IPS-20b (cell line): Measurements from ENCODE around the gene CEACAM16.
"Not testable (repeated sequence)": the region's sequence is repeated elsewhere in the genome, so short reads cannot be mapped to it uniquely, and the experiment has no call there.

ENCODE experiments used
- H3K27ac ChIP-seq: one replicate; pipeline ENCODE4 v1.5.1; 2013; ENCODE audit warnings: low read length
- H3K27me3 ChIP-seq: 2 replicates; pipeline ENCODE4 v1.6.1; 2013; ENCODE audit warnings: mild to moderate bottlenecking, low read length, inconsistent platforms; ENCODE audit not compliant: insufficient read depth
- H3K36me3 ChIP-seq: 2 replicates; pipeline ENCODE4 v1.6.1; 2013; ENCODE audit warnings: low read depth, mild to moderate bottlenecking, inconsistent platforms, low read length, moderate library complexity; ENCODE audit not compliant: insufficient read depth
- H3K4me1 ChIP-seq: 2 replicates; pipeline ENCODE4 v1.6.1; 2013; ENCODE audit warnings: mild to moderate bottlenecking, control low read depth, inconsistent platforms, low read length, moderate library complexity; ENCODE audit not compliant: insufficient read depth
- H3K4me3 ChIP-seq: 2 replicates; pipeline ENCODE4 v1.5.1; 2013; ENCODE audit warnings: mild to moderate bottlenecking, low read length, inconsistent platforms
- H3K9ac ChIP-seq: 2 replicates; pipeline ENCODE4 v1.6.1; 2013; ENCODE audit warnings: low read depth, mild to moderate bottlenecking, inconsistent platforms, low read length, moderate library complexity
- H3K9me3 ChIP-seq: 2 replicates; pipeline ENCODE4 v1.6.1; 2013; ENCODE audit warnings: mild to moderate bottlenecking, low read depth, low read length, inconsistent platforms; ENCODE audit not compliant: insufficient read depth

The CEACAM16 gene

DNA sequence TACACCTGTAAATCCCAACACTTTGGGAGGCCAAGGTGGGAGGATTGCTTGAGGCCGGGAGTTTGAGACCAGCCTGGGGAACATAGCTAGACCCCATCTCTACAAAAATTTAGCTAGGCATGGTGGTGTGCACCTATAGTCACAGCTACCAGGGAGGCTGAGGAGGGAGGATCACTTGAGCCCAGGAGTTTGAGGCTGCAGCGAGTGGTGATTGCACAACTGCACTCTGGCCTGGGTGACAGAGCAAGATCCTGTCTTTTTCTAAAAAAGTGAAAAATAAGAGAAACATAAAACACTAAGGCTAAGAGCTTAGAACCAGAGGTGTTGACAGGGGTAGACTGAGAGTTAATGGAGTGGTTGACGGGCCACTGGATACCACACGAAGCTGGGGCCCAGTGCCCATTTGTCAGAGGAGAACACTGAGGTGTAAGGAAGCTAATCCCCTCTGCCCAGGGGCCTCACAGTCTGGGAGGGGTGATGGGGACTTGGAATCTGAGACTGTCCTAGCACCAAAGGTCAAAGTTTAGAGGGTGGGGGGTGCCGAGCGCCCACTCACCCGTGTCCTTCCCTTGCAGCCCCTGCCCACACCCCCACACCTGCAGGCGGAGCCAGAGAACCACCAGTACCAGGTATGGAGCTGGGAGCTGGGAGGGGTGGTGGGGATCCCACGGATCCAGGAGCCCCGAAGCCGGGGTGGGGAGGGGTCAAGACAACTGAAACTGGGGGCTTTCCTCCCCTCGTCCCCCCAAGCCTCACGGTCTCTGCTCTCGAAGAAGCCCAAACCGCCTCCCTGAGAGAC is 16.8 kb upstream of the CEACAM16 start:
- no peak overlapping the region for H3K27ac ChIP-seq
- no peaks in the 10 kb centered on the region for H3K4me1 ChIP-seq
- no peaks in the 10 kb centered on the region for H3K9me3 ChIP-seq
- no peaks in the 10 kb centered on the region for H3K36me3 ChIP-seq
- H3K27me3 ChIP-seq: no peaks in the 10 kb centered on the region
- H3K9ac ChIP-seq: no peak overlapping the region
- no peak overlapping the region for H3K4me3 ChIP-seq

DNA sequence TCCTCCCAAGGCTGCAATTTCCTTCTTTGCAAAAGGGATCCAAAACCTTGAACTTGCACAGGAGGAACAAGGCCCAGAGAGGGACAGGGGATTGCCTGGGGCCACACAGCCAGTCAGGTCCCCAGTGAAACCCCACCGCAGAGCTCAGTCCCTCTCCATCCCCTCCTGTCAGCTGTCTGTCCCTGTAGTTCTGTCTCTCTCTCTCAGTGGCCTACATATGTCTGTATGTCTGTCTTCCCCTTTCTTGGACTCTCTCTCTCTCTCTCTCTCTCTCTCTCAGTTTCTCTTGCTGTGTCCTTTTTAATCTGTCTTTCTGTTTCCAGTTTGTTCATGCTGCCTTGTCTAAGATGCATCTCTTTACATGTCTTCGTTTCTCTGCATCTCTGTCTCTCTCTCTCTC is 16.1 kb upstream of the CEACAM16 start:
- no peak overlapping the region for H3K27ac ChIP-seq
- no peaks in the 10 kb centered on the region for H3K27me3 ChIP-seq
- H3K9ac ChIP-seq: no peak overlapping the region
- no peaks in the 10 kb centered on the region for H3K36me3 ChIP-seq
- no peak overlapping the region for H3K4me3 ChIP-seq
- no peaks in the 10 kb centered on the region for H3K4me1 ChIP-seq
- H3K9me3 ChIP-seq: no peaks in the 10 kb centered on the region

- no peaks in the 10 kb centered on the region for H3K9me3 ChIP-seq
- H3K4me1 ChIP-seq: no peaks in the 10 kb centered on the region
- H3K9ac ChIP-seq: no peak overlapping the region
- no peaks in the 10 kb centered on the region for H3K36me3 ChIP-seq
- H3K27ac ChIP-seq: no peak overlapping the region
- H3K27me3 ChIP-seq: no peaks in the 10 kb centered on the region
- no peak overlapping the region for H3K4me3 ChIP-seq
These were observed 15.3 kb upstream of the CEACAM16 start for GRCh38 chr19:44683434-44684210.

DNA sequence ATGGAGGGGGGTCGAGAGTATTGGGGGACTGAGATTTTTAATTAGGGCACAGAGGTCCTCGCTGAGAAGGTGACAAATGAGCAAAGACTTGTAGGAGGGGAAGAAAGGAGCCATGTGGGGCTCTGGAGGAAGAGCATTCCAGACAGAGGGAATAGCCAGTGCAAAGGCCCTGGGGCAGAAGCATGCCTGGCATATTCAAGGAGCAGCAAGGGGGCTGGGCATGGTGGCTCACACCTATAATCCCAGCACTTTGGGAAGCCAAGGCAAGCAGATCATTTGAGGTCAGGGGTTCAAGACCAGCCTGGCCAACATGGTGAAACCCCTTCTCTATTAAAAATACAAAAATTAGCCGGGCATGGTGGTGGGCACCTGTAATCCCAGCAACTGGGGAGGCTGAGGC is 14.6 kb upstream of the CEACAM16 start:
- not testable (repeated sequence) for H3K4me3 ChIP-seq, H3K4me1 ChIP-seq, H3K9ac ChIP-seq, H3K27me3 ChIP-seq, H3K27ac ChIP-seq, H3K9me3 ChIP-seq, H3K36me3 ChIP-seq

DNA sequence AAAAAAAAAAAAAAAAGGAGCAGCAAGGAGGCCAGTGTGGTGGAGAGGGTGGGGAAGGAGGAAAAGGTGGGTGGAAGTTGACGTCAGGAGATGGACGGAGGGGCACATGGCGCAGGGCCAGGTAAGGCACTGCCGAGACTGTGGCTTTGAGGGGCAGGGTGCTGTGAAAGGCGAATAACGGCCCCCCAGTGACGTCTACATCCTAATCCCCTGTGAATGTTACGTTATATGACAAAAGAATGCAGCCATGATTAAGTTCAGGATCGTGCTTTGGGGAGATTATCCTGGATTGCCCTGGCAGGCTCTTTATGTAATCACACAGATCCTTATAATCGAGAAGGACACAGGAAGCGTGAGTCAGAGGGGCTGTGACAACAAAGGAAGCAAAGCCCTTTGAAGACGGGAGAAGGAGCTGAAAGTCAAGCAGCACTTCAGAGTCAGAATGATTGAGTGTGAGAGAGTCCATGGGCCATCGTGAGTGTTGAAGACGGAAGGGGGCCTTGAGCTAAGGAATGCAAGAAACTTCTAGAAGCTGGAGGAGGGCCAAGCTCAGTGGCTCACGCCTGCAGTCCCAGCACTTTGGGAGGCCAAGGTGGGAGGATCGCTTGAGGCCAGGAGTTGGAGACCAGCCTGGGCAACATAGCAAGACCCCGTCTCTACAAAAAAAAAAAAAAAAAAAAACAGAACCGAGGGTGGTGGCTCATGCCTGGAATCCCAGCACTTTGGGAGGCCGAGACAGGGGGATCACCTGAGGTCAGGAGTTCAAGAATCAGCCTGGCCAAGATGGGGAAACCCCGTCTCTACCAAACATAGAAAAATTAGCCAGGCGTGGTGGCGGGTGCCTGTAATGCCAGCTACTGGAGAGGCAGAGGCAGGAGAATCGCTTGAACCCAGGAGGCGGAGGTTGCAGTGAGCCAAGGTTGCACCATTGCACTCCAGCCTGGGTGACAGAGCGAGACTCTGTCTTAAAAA is 13.8 kb upstream of the CEACAM16 start:
- Histone ChIP-seq H3K36me3 (no peaks in the 10 kb centered on the region), H3K4me3 (no peak overlapping the region), H3K4me1 (no peaks in the 10 kb centered on the region), H3K9me3 (no peaks in the 10 kb centered on the region), H3K27me3 (no peaks in the 10 kb centered on the region), H3K27ac (no peak overlapping the region), H3K9ac (no peak overlapping the region)

- H3K27ac ChIP-seq: no peak overlapping the region
- no peak overlapping the region for H3K4me3 ChIP-seq
These were observed 13.1 kb upstream of the CEACAM16 start for GRCh38 chr19:44685877-44686276.

GRCh38 chr19:44686896-44687295 is 12.1 kb upstream of the CEACAM16 start:
- Histone ChIP-seq H3K27me3 (no peaks in the 10 kb centered on the region), H3K4me3 (no peak overlapping the region), H3K9ac (no peak overlapping the region), H3K9me3 (no peaks in the 10 kb centered on the region), H3K4me1 (no peaks in the 10 kb centered on the region), H3K27ac (no peak overlapping the region), H3K36me3 (no peaks in the 10 kb centered on the region)

More at GRCh38 chr19:44685877-44686276, 13.1 kb upstream of the CEACAM16 start:
- no peaks in the 10 kb centered on the region for H3K27me3 ChIP-seq
- H3K36me3 ChIP-seq: no peaks in the 10 kb centered on the region
- H3K4me1 ChIP-seq: no peaks in the 10 kb centered on the region
- no peak overlapping the region for H3K9ac ChIP-seq
- no peaks in the 10 kb centered on the region for H3K9me3 ChIP-seq

- Histone ChIP-seq H3K4me3 (no peak overlapping the region), H3K4me1 (no peaks in the 10 kb centered on the region), H3K9ac (no peak overlapping the region), H3K36me3 (no peaks in the 10 kb centered on the region), H3K27me3 (no peaks in the 10 kb centered on the region), H3K27ac (no peak overlapping the region), H3K9me3 (no peaks in the 10 kb centered on the region)
These were observed 11.1 kb upstream of the CEACAM16 start for GRCh38 chr19:44687888-44688287.

- Histone ChIP-seq H3K4me3 (no peak overlapping the region), H3K27me3 (no peaks in the 10 kb centered on the region), H3K27ac (no peak overlapping the region), H3K36me3 (no peaks in the 10 kb centered on the region), H3K9me3 (no peaks in the 10 kb centered on the region), H3K9ac (no peak overlapping the region), H3K4me1 (no peaks in the 10 kb centered on the region)
These were observed 9.4 kb upstream of the CEACAM16 start for GRCh38 chr19:44689290-44690130.

DNA sequence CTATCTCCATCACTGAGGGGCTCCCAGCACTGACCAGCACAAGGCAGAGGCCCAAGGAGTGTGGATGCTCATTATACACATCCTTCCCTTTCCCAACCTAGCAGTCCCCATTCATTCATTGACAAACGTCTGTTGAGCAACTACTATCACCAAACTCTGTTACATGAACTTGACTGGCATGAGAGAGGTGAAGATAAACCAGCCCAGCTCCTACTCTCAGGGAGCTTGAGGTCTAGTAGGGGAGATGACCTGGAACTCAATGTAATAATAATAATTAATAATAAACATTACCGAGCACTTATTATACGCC is 8.9 kb upstream of the CEACAM16 start:
- no peak overlapping the region for H3K9ac ChIP-seq
- H3K27ac ChIP-seq: no peak overlapping the region
- H3K4me3 ChIP-seq: no peak overlapping the region

GRCh38 chr19:44692379-44692721 is 6.6 kb upstream of the CEACAM16 start:
- H3K9me3 ChIP-seq: no peaks in the 10 kb centered on the region
- H3K36me3 ChIP-seq: no peaks in the 10 kb centered on the region
- H3K9ac ChIP-seq: no peak overlapping the region
- no peaks in the 10 kb centered on the region for H3K27me3 ChIP-seq
- H3K4me1 ChIP-seq: peaks cover 3% of the 10 kb centered on the region; the same call in 1 of the 2 replicates
- H3K4me3 ChIP-seq: no peak overlapping the region
- no peak overlapping the region for H3K27ac ChIP-seq

More for the DNA sequence above, 8.9 kb upstream of the CEACAM16 start:
- Histone ChIP-seq H3K4me1 (no peaks in the 10 kb centered on the region), H3K9me3 (no peaks in the 10 kb centered on the region), H3K36me3 (no peaks in the 10 kb centered on the region), H3K27me3 (no peaks in the 10 kb centered on the region)
